GM19328 (cell line): ENCODE measurements around the gene CP.

ENCODE experiments used
- ATAC-seq: cut with Tn5 transposase; IDR thresholded peaks from one replicate; pipeline ENCODE4 v1.9.1; 2021; ENCODE audit warnings: mild to moderate bottlenecking, moderate library complexity; ENCODE audit not compliant: unreplicated experiment

Gene CP

GRCh38 chr3:149128821-149129220 is 92.8 kb downstream of the CP start:
- no peak for ATAC-seq

GRCh38 chr3:149122721-149123578 is 98.7 kb downstream of the CP start:
- ATAC-seq = no peak
